HG02759 (cell line): Measurements from ENCODE around the gene KRTCAP2.

Source experiments
- ATAC-seq: cut with Tn5 transposase; IDR thresholded peaks from one replicate; pipeline ENCODE4 v1.9.1; 2021; ENCODE audit warnings: mild to moderate bottlenecking, moderate library complexity; ENCODE audit not compliant: unreplicated experiment

The KRTCAP2 gene

GRCh38 chr1:155135415-155136028, 37.6 kb downstream of the KRTCAP2 start, which contains the start of gene SLC50A1:
Gene SLC50A1, plus strand, starts transcription at chr1:155135852. Its CDS starts 60 bp downstream, at chr1:155135912.
- peak; percentile 81 for ATAC-seq

GRCh38 chr1:155134880-155135414, 38.2 kb downstream of the KRTCAP2 start:
- ATAC-seq, result no peak

- no peak for ATAC-seq
These were observed 38.8 kb downstream of the KRTCAP2 start for GRCh38 chr1:155134322-155134721.

- ATAC-seq, result no peak
These were observed 39.3 kb downstream of the KRTCAP2 start for GRCh38 chr1:155133799-155134281.

- no peak for ATAC-seq
These were observed 41.2 kb downstream of the KRTCAP2 start for GRCh38 chr1:155131856-155132255.

- ATAC-seq, result no peak
These were observed 41.8 kb downstream of the KRTCAP2 start for GRCh38 chr1:155131285-155131684.

GRCh38 chr1:155130272-155131006, 42.7 kb downstream of the KRTCAP2 start:
- ATAC-seq, result no peak

- no peak for ATAC-seq
These were observed 44.2 kb downstream of the KRTCAP2 start for GRCh38 chr1:155128755-155129473.

- no peak for ATAC-seq
These were observed 44.9 kb downstream of the KRTCAP2 start for GRCh38 chr1:155127967-155128754.

- ATAC-seq, result no peak
These were observed 45.8 kb downstream of the KRTCAP2 start, which contains the start of gene EFNA1 for GRCh38 chr1:155127105-155127966. Gene EFNA1, plus strand, starts transcription at chr1:155127876. Its CDS starts 102 bp downstream, at chr1:155127978.

GRCh38 chr1:155126556-155127104, 46.5 kb downstream of the KRTCAP2 start:
- no peak for ATAC-seq

- ATAC-seq, result no peak
These were observed 47.1 kb downstream of the KRTCAP2 start for GRCh38 chr1:155125946-155126555.

GRCh38 chr1:155125511-155125945, 47.6 kb downstream of the KRTCAP2 start:
- no peak for ATAC-seq

- ATAC-seq, result no peak
These were observed 48.3 kb downstream of the KRTCAP2 start for GRCh38 chr1:155124503-155125463.

GRCh38 chr1:155123801-155124200, 49.3 kb downstream of the KRTCAP2 start:
- no peak for ATAC-seq

GRCh38 chr1:155122308-155122707, 50.8 kb downstream of the KRTCAP2 start:
- no peak for ATAC-seq

GRCh38 chr1:155121249-155121648, 51.9 kb downstream of the KRTCAP2 start:
- no peak for ATAC-seq

- no peak for ATAC-seq
These were observed 52.9 kb downstream of the KRTCAP2 start for GRCh38 chr1:155120253-155120652.
